H9 (cell line): ENCODE measurements around the gene EIF4E1B. TPM values are rescaled to one million over a fixed set of nuclear protein-coding genes. Genes with fewer than 3 reads are reported as not detected.
"Not testable (repeated sequence)": the region's sequence is repeated elsewhere in the genome, so short reads cannot be mapped to it uniquely, and the experiment has no call there.

Experiments
- DNase-seq: peaks from one replicate; pipeline ENCODE4 v3.0.0-alpha.2; 2017
- H2AFZ ChIP-seq: one replicate; pipeline ENCODE4 v1.6.1; 2013; ENCODE audit warnings: mild to moderate bottlenecking, low read length, control low read depth, moderate library complexity
- H2AK5ac ChIP-seq: 2 replicates; pipeline ENCODE4 v1.6.1; 2013; ENCODE audit warnings: low read length, control low read depth, mixed read lengths; ENCODE audit not compliant: insufficient read length
- H2BK120ac ChIP-seq: one replicate; pipeline ENCODE4 v1.6.1; 2013; ENCODE audit warnings: low read depth, mild to moderate bottlenecking, low read length, control low read depth, inconsistent platforms; ENCODE audit not compliant: poor library complexity, severe bottlenecking
- H2BK12ac ChIP-seq: 2 replicates; pipeline ENCODE4 v1.6.1; 2013; ENCODE audit warnings: low read length, control low read depth, mixed read lengths, low read depth; ENCODE audit not compliant: insufficient read length
- H2BK15ac ChIP-seq: 2 replicates; pipeline ENCODE4 v1.6.1; 2013; ENCODE audit warnings: low read depth, low read length, control low read depth
- H2BK20ac ChIP-seq: one replicate; pipeline ENCODE4 v1.6.1; 2013; ENCODE audit warnings: low read depth, mild to moderate bottlenecking, low read length, control low read depth, inconsistent platforms; ENCODE audit not compliant: poor library complexity, severe bottlenecking
- H2BK5ac ChIP-seq: 2 replicates; pipeline ENCODE4 v1.6.1; 2013; ENCODE audit warnings: low read length, control low read depth, mixed read lengths; ENCODE audit not compliant: insufficient read length
- H3K14ac ChIP-seq: 2 replicates; pipeline ENCODE4 v1.6.1; 2013; ENCODE audit warnings: low read length, control low read depth; ENCODE audit not compliant: insufficient read depth
- H3K18ac ChIP-seq: 2 replicates; pipeline ENCODE4 v1.6.1; 2013; ENCODE audit warnings: low read depth, mild to moderate bottlenecking, mixed read lengths, low read length, control low read depth; ENCODE audit not compliant: insufficient read length
- H3K23ac ChIP-seq: 2 replicates; pipeline ENCODE4 v1.6.1; 2013; ENCODE audit warnings: low read length, control low read depth, mixed read lengths, low read depth; ENCODE audit not compliant: insufficient read length
- H3K23me2 ChIP-seq: 2 replicates; pipeline ENCODE4 v1.6.1; 2013; ENCODE audit warnings: low read depth, mild to moderate bottlenecking, mixed read lengths, low read length, control low read depth; ENCODE audit not compliant: insufficient read length, poor library complexity, severe bottlenecking
- H3K27ac ChIP-seq: 2 replicates; pipeline ENCODE4 v1.5.1; 2013; ENCODE audit warnings: low read length, control low read depth, mixed read lengths, low read depth; ENCODE audit not compliant: insufficient read length
- H3K27me3 ChIP-seq: 2 replicates; pipeline ENCODE4 v1.6.1; 2013; ENCODE audit warnings: low read length, control low read depth, inconsistent platforms; ENCODE audit not compliant: insufficient read depth
- H3K4ac ChIP-seq: 2 replicates; pipeline ENCODE4 v1.6.1; 2013; ENCODE audit warnings: low read depth, mild to moderate bottlenecking, control low read depth, inconsistent platforms, low read length, moderate library complexity
- H3K4me1 ChIP-seq: 2 replicates; pipeline ENCODE4 v1.6.1; 2013; ENCODE audit warnings: low read length, control low read depth, inconsistent platforms; ENCODE audit not compliant: insufficient read depth
- H3K4me2 ChIP-seq: 2 replicates; pipeline ENCODE4 v1.6.1; 2013; ENCODE audit warnings: low read length, control low read depth, mixed read lengths; ENCODE audit not compliant: insufficient read length, insufficient read depth
- H3K56ac ChIP-seq: 2 replicates; pipeline ENCODE4 v1.6.1; 2013; ENCODE audit warnings: low read depth, mild to moderate bottlenecking, mixed read lengths, low read length, control low read depth; ENCODE audit not compliant: insufficient read length
- H3K79me1 ChIP-seq: 2 replicates; pipeline ENCODE4 v1.6.1; 2013; ENCODE audit warnings: low read depth, mild to moderate bottlenecking, moderate library complexity, low read length, control low read depth, inconsistent platforms; ENCODE audit not compliant: insufficient read depth, poor library complexity, severe bottlenecking
- H3K79me2 ChIP-seq: 2 replicates; pipeline ENCODE4 v1.6.1; 2013; ENCODE audit warnings: low read length, control low read depth, inconsistent platforms; ENCODE audit not compliant: insufficient read depth
- H3K9ac ChIP-seq: 2 replicates; pipeline ENCODE4 v1.6.1; 2013; ENCODE audit warnings: low read length, control low read depth, mixed read lengths; ENCODE audit not compliant: insufficient read length; ENCODE audit errors: extremely low read depth
- H3K9me3 ChIP-seq: one replicate; pipeline ENCODE4 v1.6.1; 2013; ENCODE audit warnings: low read depth, low read length, inconsistent platforms; ENCODE audit not compliant: control insufficient read depth
- H3T11ph ChIP-seq: one replicate; pipeline ENCODE4 v1.6.1; 2013; ENCODE audit warnings: mild to moderate bottlenecking, low read length, control low read depth, inconsistent platforms
- H4K20me1 ChIP-seq: one replicate; pipeline ENCODE4 v1.6.1; 2013; ENCODE audit not compliant: control insufficient read depth, insufficient read length, insufficient read depth
- H4K5ac ChIP-seq: 2 replicates; pipeline ENCODE4 v1.6.1; 2013; ENCODE audit warnings: low read depth, mild to moderate bottlenecking, mixed read lengths, low read length, control low read depth; ENCODE audit not compliant: insufficient read length
- H4K8ac ChIP-seq: replicated peaks from 2 replicates; pipeline ENCODE4 v1.6.1; 2013; ENCODE audit warnings: low read length, control low read depth, mixed read lengths, low read depth; ENCODE audit not compliant: insufficient read length
- H4K91ac ChIP-seq: 2 replicates; pipeline ENCODE4 v1.6.1; 2013; ENCODE audit warnings: low read depth, mild to moderate bottlenecking, moderate library complexity, mixed read lengths, low read length, control low read depth; ENCODE audit not compliant: insufficient read length
- H3K27ac Mint-ChIP-seq, 3 experiments: 2 replicates in 2 of 3; 3 replicates in 1 of 3; pipeline ENCODE4 v1.8.0; 2020 to 2021; ENCODE audit warnings: mixed read lengths in 3 of 3, mild to moderate bottlenecking in 1 of 3, moderate library complexity in 1 of 3
- H3K27me3 Mint-ChIP-seq: 2 replicates; pipeline ENCODE4 v1.8.0; 2021; ENCODE audit warnings: low read depth, mild to moderate bottlenecking, moderate library complexity, mixed read lengths
- H3K36me3 Mint-ChIP-seq, 3 experiments: 2 replicates in 2 of 3; 3 replicates in 1 of 3; pipeline ENCODE4 v1.8.0; 2020 to 2021; ENCODE audit warnings: low read depth in 3 of 3, mixed read lengths in 3 of 3; ENCODE audit not compliant: insufficient read depth in 1 of 3
- H3K4me1 Mint-ChIP-seq, 2 experiments: 2 replicates each; pipeline ENCODE4 v1.8.0; 2020; ENCODE audit warnings: mixed read lengths in 2 of 2
- H3K4me3 Mint-ChIP-seq, 2 experiments: 2 replicates in 1 of 2; 3 replicates in 1 of 2; pipeline ENCODE4 v1.8.0; 2020 to 2021; ENCODE audit warnings: mild to moderate bottlenecking in 2 of 2, mixed read lengths in 2 of 2, moderate library complexity in 1 of 2
- H3K9me3 Mint-ChIP-seq, 2 experiments: 2 replicates in 1 of 2; 3 replicates in 1 of 2; pipeline ENCODE4 v1.8.0; 2020; ENCODE audit warnings: mild to moderate bottlenecking in 2 of 2, mixed read lengths in 2 of 2, moderate library complexity in 1 of 2
- CTCF ChIP-seq: fragments of 200-600 bp; sonication (generic); conservative IDR thresholded peaks from 3 replicates; pipeline ENCODE4 v1.8.0; 2021; ENCODE audit warnings: antibody characterized with exemption, mild to moderate bottlenecking
- WGBS: extraction: QIAGEN DNeasy Blood & Tissue Kit; methylation state at CpG from one replicate; pipeline ENCODE4 v1.1.7; 2013; ENCODE audit warnings: missing lambda C conversion rate, low lambda C conversion rate, mixed read lengths; ENCODE audit not compliant: insufficient read length; ENCODE audit errors: extremely low coverage; 5-methylcytosine and 5-hydroxymethylcytosine counted together
- total RNA-seq: library from RNA; stranded (reverse); gene quantifications from 2 replicates; pipeline ENCODE4 v1.2.1, GENCODE V29; 2021

The EIF4E1B gene
- total RNA-seq, 1 experiment from 2014 or later = 1.3 TPM

- Histone ChIP-seq H2BK5ac (no peak overlapping the region), H2BK12ac (no peak overlapping the region), H4K8ac (no peak overlapping the region), H3K14ac (no peak overlapping the region), H3K9ac (no peak overlapping the region), H3K27ac (no peak overlapping the region), H3K79me2 (no peaks in the 10 kb centered on the region), H3K18ac (no peak overlapping the region), H3K23ac (no peak overlapping the region), H2BK20ac (no peak overlapping the region), H3K4ac (no peak overlapping the region), H3K23me2 (no peaks in the 10 kb centered on the region), H2AFZ (no peak overlapping the region), H3K4me2 (no peak overlapping the region), H3K56ac (no peak overlapping the region), H3K9me3 (no peaks in the 10 kb centered on the region), H3K4me1 (no peaks in the 10 kb centered on the region), H3K27me3 (no peaks in the 10 kb centered on the region), H4K5ac (no peak overlapping the region), H2AK5ac (no peak overlapping the region), H4K91ac (no peak overlapping the region), H4K20me1 (no peaks in the 10 kb centered on the region), H3K79me1 (no peaks in the 10 kb centered on the region), H2BK15ac (no peak overlapping the region), H3T11ph (no peak overlapping the region), H2BK120ac (no peak overlapping the region)
- peak; percentile 41; the same call in 2 of the 3 replicates for TF ChIP-seq CTCF
- Mint-ChIP-seq H3K9me3 (no peaks in the 10 kb centered on the region; a peak in 1 of 5 replicates), H3K4me1 (peaks cover 6 to 10% of the 10 kb centered on the region in 2 experiments; a peak in 3 of 4 replicates), H3K4me3 (no peak overlapping the region; a peak in 1 of 5 replicates), H3K27me3 (peaks cover 24% of the 10 kb centered on the region), H3K36me3 (peaks cover 4 to 12% (median 6%) of the 10 kb centered on the region in 3 experiments; a peak in 6 of 7 replicates), H3K27ac (no peak overlapping the region)
- no CpG with 5 or more reads among the region's 47 CpGs for WGBS
- DNase-seq = peak; percentile 53
Measured at GRCh38 chr5:176597417-176598389, 32.8 kb upstream of the EIF4E1B start.

DNA sequence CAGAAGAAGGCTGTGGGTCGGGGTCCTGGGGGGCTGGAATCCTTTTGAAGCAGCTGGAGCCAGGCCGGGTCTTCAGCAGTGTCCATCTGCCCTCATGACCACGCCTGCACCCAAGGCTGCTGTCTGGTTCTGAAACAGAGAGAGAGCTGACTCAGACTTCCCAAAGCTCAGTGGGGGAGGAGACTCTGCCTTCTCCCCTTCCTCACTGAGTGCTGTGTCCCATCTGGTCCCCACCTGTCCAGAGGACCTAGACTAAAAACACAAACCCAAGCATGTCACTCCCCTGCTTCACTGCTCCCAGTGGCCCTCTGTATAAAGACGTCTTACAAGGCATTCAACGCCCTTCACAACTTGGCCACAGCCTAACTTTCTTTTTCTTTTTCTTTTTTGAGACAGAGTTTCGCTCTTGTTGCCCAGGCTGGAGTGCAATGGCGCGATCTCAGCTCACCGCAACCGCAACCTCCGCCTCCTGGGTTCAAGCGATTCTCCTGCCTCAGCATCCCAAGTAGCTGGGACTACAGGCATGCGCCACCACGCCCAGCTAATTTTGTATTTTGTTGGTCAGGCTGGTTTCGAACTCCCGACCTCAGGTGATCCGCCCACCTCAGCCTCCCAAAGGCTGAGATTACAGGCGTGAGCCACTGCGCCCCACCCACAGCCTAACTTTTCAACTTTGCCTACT is 30.6 kb upstream of the EIF4E1B start:
- not testable (repeated sequence) for H3K4me1 ChIP-seq, H3K4me2 ChIP-seq, H3K9me3 ChIP-seq, H2BK5ac ChIP-seq, H3K79me2 ChIP-seq, H2AK5ac ChIP-seq, H3K4ac ChIP-seq, H3T11ph ChIP-seq, H2BK12ac ChIP-seq, H3K23me2 ChIP-seq, H3K9ac ChIP-seq, H2BK15ac ChIP-seq, H4K5ac ChIP-seq, H3K23ac ChIP-seq, DNase-seq, H3K79me1 ChIP-seq, H2BK20ac ChIP-seq, H3K4me3 Mint-ChIP-seq, H2AFZ ChIP-seq, H4K91ac ChIP-seq, H3K18ac ChIP-seq, H4K20me1 ChIP-seq, H3K14ac ChIP-seq, H3K27ac ChIP-seq, H3K56ac ChIP-seq, H3K9me3 Mint-ChIP-seq, H2BK120ac ChIP-seq, H4K8ac ChIP-seq, H3K27me3 ChIP-seq
- H3K36me3 Mint-ChIP-seq = peaks cover 4 to 12% (median 6%) of the 10 kb centered on the region in 3 experiments; a peak in 6 of 7 replicates
- no CpG with 5 or more reads among the region's 19 CpGs for WGBS
- peaks cover 19% of the 10 kb centered on the region for H3K27me3 Mint-ChIP-seq
- peak overlapping the region in 1 of 3 experiments; percentile 70; a peak in 2 of 7 replicates for H3K27ac Mint-ChIP-seq
- H3K4me1 Mint-ChIP-seq = peaks cover 14 to 24% of the 10 kb centered on the region in 2 experiments
